Measurements from ENCODE around the gene FBH1. TPM values are rescaled to one million over a fixed set of nuclear protein-coding genes. Genes with fewer than 3 reads are reported as not detected.

FBH1 gene
- total and polyA plus RNA-seq, 2 experiments from 2014 or later = 62.5 to 90.8 TPM

GRCh38 chr10:5975641-5976473 lies 85.8 kb downstream of the FBH1 start (continued):
- TF ChIP-seq ZNF462 (CRISPR knock-in tag; IDR thresholded peaks at IDR 0.05) = no peak
- no peak for TF ChIP-seq STAT1 (IDR thresholded peaks at IDR 0.05; ENCODE audit: unreplicated experiment)

GRCh38 chr10:5976512-5977470 lies 86.7 kb downstream of the FBH1 start:
- no peak overlapping the region for H3K27ac ChIP-seq (ENCODE audit: low read depth)
- DNase-seq (ENCODE audit: low spot score) = peak; percentile 57
- peaks cover 55% of the 10 kb centered on the region for H3K27me3 ChIP-seq (ENCODE audit: insufficient read depth)
- peak overlapping the region; percentile 83 for H3K4me3 ChIP-seq
- Mint-ChIP-seq H3K4me3 (peak overlapping the region; percentile 85), H3K27me3 (ENCODE audit: insufficient read depth, low read depth, poor library complexity) (peaks cover 42% of the 10 kb centered on the region), H3K27ac (no peak overlapping the region), H3K4me1 (peaks cover 9% of the 10 kb centered on the region), H3K36me3 (ENCODE audit: low read depth) (peaks cover 2% of the 10 kb centered on the region; the same call in 1 of the 3 replicates), H3K9me3 (no peaks in the 10 kb centered on the region; the same call in 2 of the 3 replicates)
- H4K20me1 ChIP-seq (replicated peaks; ENCODE audit: insufficient read depth) = no peaks in the 10 kb centered on the region
- no peaks in the 10 kb centered on the region for H3K9me2 ChIP-seq (ENCODE audit: insufficient read depth)
- H3K36me3 ChIP-seq (ENCODE audit: insufficient read depth) = no peaks in the 10 kb centered on the region
- H3K79me2 ChIP-seq (replicated peaks; ENCODE audit: insufficient read depth) = no peaks in the 10 kb centered on the region
- H2AFZ ChIP-seq = peak overlapping the region; percentile 98
- H3K4me2 ChIP-seq = peak overlapping the region; percentile 91
- peaks cover 15% of the 10 kb centered on the region for H3K4me1 ChIP-seq (ENCODE audit: insufficient read depth)
- peak; percentile 58 for ATAC-seq
- H3F3A ChIP-seq (replicated peaks; ENCODE audit: low read depth) = 0 out of 2 replicates have a peak, but pooled peaks cover 6% of the 10 kb centered on the region
- TF ChIP-seq NANOG (IDR thresholded peaks at IDR 0.05; ENCODE audit: borderline replicate concordance) (no peak), ZNF331 (CRISPR knock-in tag; IDR thresholded peaks at IDR 0.05; ENCODE audit: low read depth) (no peak), STAT1 (IDR thresholded peaks at IDR 0.05; ENCODE audit: unreplicated experiment) (no peak), ZNF114 (CRISPR knock-in tag; IDR thresholded peaks at IDR 0.05) (no peak), REST (IDR thresholded peaks at IDR 0.05; ENCODE audit: unreplicated experiment) (no peak), EZH2 (IDR thresholded peaks at IDR 0.05; ENCODE audit: low read depth, unreplicated experiment) (peak; percentile 68), CTCF (conservative IDR thresholded peaks at IDR 0.05; ENCODE audit: low read depth in 2 of 2) (no peak)
